ENCODE data around the gene IKZF1. TPM values are rescaled to one million over a fixed set of nuclear protein-coding genes. Genes with fewer than 3 reads are reported as not detected.

Gene IKZF1
- total and polyA plus RNA-seq, 8 donors, result 0.70 to 8.1 (median 1.4) TPM

DNA sequence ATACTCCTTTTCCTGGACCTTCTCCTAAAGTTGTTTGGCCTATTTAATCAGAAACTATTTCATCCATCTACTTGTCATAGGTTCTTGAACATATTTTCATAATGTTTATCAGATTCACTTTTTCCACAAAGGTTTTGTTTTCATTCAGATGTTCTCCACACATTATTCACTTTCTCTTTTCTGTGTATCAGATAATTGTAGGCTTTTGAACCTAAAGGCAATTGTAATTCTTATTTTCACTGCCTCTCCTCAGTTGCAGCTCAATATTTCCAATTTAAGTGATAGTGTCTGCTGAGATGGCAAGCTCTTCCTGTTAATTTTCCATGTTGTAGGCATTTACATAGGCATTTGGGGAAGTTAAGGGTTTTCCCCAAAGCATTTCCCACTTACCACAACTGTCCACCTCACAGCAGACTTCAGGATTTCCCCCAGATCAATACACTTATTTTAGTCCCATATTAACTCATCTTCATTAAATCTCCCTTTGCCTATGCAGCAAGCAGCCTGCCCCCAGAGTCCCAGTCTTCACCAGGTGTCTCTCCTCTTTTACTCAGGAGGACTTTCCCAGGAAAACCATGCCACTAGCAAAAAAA lies 12.3 kb upstream of the IKZF1 start:
- no peaks in the 10 kb centered on the region for H3K36me3 ChIP-seq
- intact Hi-C loops (cut with DNase I), result no loop called here
- no peak for DNase-seq
- no peaks in the 10 kb centered on the region for H3K27me3 ChIP-seq
- no peak overlapping the region for H3K4me3 ChIP-seq
- TF ChIP-seq, protein P1, sequence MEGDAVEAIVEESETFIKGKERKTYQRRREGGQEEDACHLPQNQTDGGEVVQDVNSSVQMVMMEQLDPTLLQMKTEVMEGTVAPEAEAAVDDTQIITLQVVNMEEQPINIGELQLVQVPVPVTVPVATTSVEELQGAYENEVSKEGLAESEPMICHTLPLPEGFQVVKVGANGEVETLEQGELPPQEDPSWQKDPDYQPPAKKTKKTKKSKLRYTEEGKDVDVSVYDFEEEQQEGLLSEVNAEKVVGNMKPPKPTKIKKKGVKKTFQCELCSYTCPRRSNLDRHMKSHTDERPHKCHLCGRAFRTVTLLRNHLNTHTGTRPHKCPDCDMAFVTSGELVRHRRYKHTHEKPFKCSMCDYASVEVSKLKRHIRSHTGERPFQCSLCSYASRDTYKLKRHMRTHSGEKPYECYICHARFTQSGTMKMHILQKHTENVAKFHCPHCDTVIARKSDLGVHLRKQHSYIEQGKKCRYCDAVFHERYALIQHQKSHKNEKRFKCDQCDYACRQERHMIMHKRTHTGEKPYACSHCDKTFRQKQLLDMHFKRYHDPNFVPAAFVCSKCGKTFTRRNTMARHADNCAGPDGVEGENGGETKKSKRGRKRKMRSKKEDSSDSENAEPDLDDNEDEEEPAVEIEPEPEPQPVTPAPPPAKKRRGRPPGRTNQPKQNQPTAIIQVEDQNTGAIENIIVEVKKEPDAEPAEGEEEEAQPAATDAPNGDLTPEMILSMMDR (IDR thresholded peaks at IDR 0.05), result no peak
- ATAC-seq, result no peak
- no peaks in the 10 kb centered on the region for H3K4me1 ChIP-seq
- no peaks in the 10 kb centered on the region for H3K9me3 ChIP-seq
- no peak overlapping the region for H3K27ac ChIP-seq
- no peak for FAIRE-seq

DNA sequence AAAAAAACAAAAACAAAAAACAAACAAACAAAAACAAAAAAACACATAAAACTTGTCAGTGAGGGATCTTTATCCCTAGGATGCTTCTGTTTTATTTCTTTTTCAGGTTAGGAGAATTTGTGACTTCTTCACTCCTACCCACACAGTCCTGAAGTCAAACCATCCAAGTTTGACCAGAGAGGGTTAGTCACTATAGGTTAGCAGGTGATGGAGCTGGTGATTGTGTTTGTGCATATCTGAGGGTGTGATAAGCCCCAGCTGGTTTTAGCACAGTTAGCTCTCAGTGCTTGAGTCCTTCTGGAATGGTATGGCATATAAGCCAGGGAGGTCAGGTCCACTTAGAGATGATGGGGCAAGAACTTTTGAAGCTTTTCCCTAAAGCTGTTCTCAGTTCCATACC lies 11.8 kb upstream of the IKZF1 start:
- FAIRE-seq, result no peak
- Histone ChIP-seq H3K36me3 (no peaks in the 10 kb centered on the region), H3K4me1 (no peaks in the 10 kb centered on the region), H3K27me3 (no peaks in the 10 kb centered on the region), H3K9me3 (no peaks in the 10 kb centered on the region), H3K4me3 (no peak overlapping the region), H3K27ac (no peak overlapping the region)
- no peak for DNase-seq
- intact Hi-C loops (cut with DNase I), result no loop called here
- TF ChIP-seq, protein P1 (IDR thresholded peaks at IDR 0.05), result no peak
- no peak for ATAC-seq

GRCh38 chr7:50293509-50294179 lies 10.9 kb upstream of the IKZF1 start:
- no peaks in the 10 kb centered on the region for H3K27me3 ChIP-seq
- no peak overlapping the region for H3K27ac ChIP-seq
- no peak for DNase-seq
- H3K9me3 ChIP-seq, result no peaks in the 10 kb centered on the region
- no peaks in the 10 kb centered on the region for H3K36me3 ChIP-seq
- FAIRE-seq, result no peak
- H3K4me3 ChIP-seq, result no peak overlapping the region
- WGBS, 2 donors, result 65 to 72% methylated on average over 7 of the region's 7 CpGs
- ATAC-seq, result no peak
- no peaks in the 10 kb centered on the region for H3K4me1 ChIP-seq
- TF ChIP-seq, protein P1 (IDR thresholded peaks at IDR 0.05), result no peak
- intact Hi-C loops (cut with DNase I), result no loop called here

GRCh38 chr7:50295133-50295532 lies 9.4 kb upstream of the IKZF1 start:
- FAIRE-seq, result no peak

GRCh38 chr7:50296799-50297198 lies 7.7 kb upstream of the IKZF1 start:
- ATAC-seq, result no peak
- intact Hi-C loops (cut with DNase I), result no loop called here
- H3K36me3 ChIP-seq, result no peaks in the 10 kb centered on the region
- H3K9me3 ChIP-seq, result no peaks in the 10 kb centered on the region
- no peak overlapping the region for H3K4me3 ChIP-seq
- no peak overlapping the region for H3K27ac ChIP-seq
- no peak for FAIRE-seq
- no peaks in the 10 kb centered on the region for H3K27me3 ChIP-seq
- no peaks in the 10 kb centered on the region for H3K4me1 ChIP-seq
- DNase-seq, result no peak
- TF ChIP-seq, protein P1 (IDR thresholded peaks at IDR 0.05), result no peak
- WGBS, 2 donors, result 43 to 45% methylated on average over 4 of the region's 4 CpGs

More at GRCh38 chr7:50295133-50295532, 9.4 kb upstream of the IKZF1 start:
- TF ChIP-seq, protein P1 (IDR thresholded peaks at IDR 0.05), result no peak
- Histone ChIP-seq H3K4me1 (no peaks in the 10 kb centered on the region), H3K4me3 (no peak overlapping the region), H3K9me3 (no peaks in the 10 kb centered on the region), H3K27me3 (no peaks in the 10 kb centered on the region), H3K36me3 (no peaks in the 10 kb centered on the region), H3K27ac (no peak overlapping the region)
- 51 to 59% methylated on average over 5 of the region's 5 CpGs for WGBS, 2 donors
- intact Hi-C loops (cut with DNase I), result no loop called here
- ATAC-seq, result no peak
- DNase-seq, result no peak
